Measurements from ENCODE around the gene MRFAP1. TPM values are rescaled to one million over a fixed set of nuclear protein-coding genes. Genes with fewer than 3 reads are reported as not detected.

Gene MRFAP1
- total RNA-seq, 1 donor: 94.1 TPM

- H4K20me1 ChIP-seq (ENCODE audit: insufficient read depth, low read length): no peaks in the 10 kb centered on the region
- DNase-seq (ENCODE audit: insufficient read length, low spot score, missing footprints): no peak
- H3K4me1 ChIP-seq (ENCODE audit: insufficient read depth, low read length): no peaks in the 10 kb centered on the region
- H3K4me2 ChIP-seq (ENCODE audit: insufficient read depth, low read length): no peak overlapping the region
- no peak overlapping the region for H3K27ac ChIP-seq (ENCODE audit: low read depth, low read length)
- no peaks in the 10 kb centered on the region for H3K79me2 ChIP-seq (ENCODE audit: insufficient read depth, low read length)
- H2AFZ ChIP-seq (ENCODE audit: low read length): no peak overlapping the region
- H3K4me3 ChIP-seq (ENCODE audit: insufficient read depth, low read length): no peak overlapping the region
- no peaks in the 10 kb centered on the region for H3K27me3 ChIP-seq (ENCODE audit: insufficient read depth, low read length)
- no peaks in the 10 kb centered on the region for H3K9me3 ChIP-seq (ENCODE audit: low read depth, low read length)
- no peaks in the 10 kb centered on the region for H3K36me3 ChIP-seq (ENCODE audit: insufficient read depth, low read length)
- no peak for TF ChIP-seq CTCF (IDR thresholded peaks at IDR 0.05; ENCODE audit: extremely low read depth, low read depth, low read length)
Observed at GRCh38 chr4:6632125-6632524, 8.4 kb upstream of the MRFAP1 start.

- no peak overlapping the region for H3K4me3 ChIP-seq (ENCODE audit: insufficient read depth, low read length)
- H3K27me3 ChIP-seq (ENCODE audit: insufficient read depth, low read length): no peaks in the 10 kb centered on the region
- no peak overlapping the region for H3K27ac ChIP-seq (ENCODE audit: low read depth, low read length)
- no peak overlapping the region for H2AFZ ChIP-seq (ENCODE audit: low read length)
- TF ChIP-seq CTCF (IDR thresholded peaks at IDR 0.05; ENCODE audit: extremely low read depth, low read depth, low read length): no peak
- no peaks in the 10 kb centered on the region for H3K79me2 ChIP-seq (ENCODE audit: insufficient read depth, low read length)
- no peak overlapping the region for H3K4me2 ChIP-seq (ENCODE audit: insufficient read depth, low read length)
- no peaks in the 10 kb centered on the region for H3K36me3 ChIP-seq (ENCODE audit: insufficient read depth, low read length)
- H4K20me1 ChIP-seq (ENCODE audit: insufficient read depth, low read length): no peaks in the 10 kb centered on the region
- no peak for DNase-seq (ENCODE audit: insufficient read length, low spot score, missing footprints)
- H3K4me1 ChIP-seq (ENCODE audit: insufficient read depth, low read length): no peaks in the 10 kb centered on the region
- no peaks in the 10 kb centered on the region for H3K9me3 ChIP-seq (ENCODE audit: low read depth, low read length)
Observed at GRCh38 chr4:6633091-6633906, 7.2 kb upstream of the MRFAP1 start.

GRCh38 chr4:6634746-6635145 lies 5.7 kb upstream of the MRFAP1 start:
- no peak for TF ChIP-seq CTCF (IDR thresholded peaks at IDR 0.05; ENCODE audit: extremely low read depth, low read depth, low read length)
- H3K79me2 ChIP-seq (ENCODE audit: insufficient read depth, low read length): no peaks in the 10 kb centered on the region

GRCh38 chr4:6639137-6639680 lies 1.3 kb upstream of the MRFAP1 start:
- H4K20me1 ChIP-seq (ENCODE audit: insufficient read depth, low read length): peaks cover 30% of the 10 kb centered on the region
- H3K27me3 ChIP-seq (ENCODE audit: insufficient read depth, low read length): no peaks in the 10 kb centered on the region
- TF ChIP-seq CTCF (IDR thresholded peaks at IDR 0.05; ENCODE audit: extremely low read depth, low read depth, low read length): no peak
- H3K36me3 ChIP-seq (ENCODE audit: insufficient read depth, low read length): peaks cover 15% of the 10 kb centered on the region
- no peak overlapping the region for H2AFZ ChIP-seq (ENCODE audit: low read length)
- no peak overlapping the region for H3K4me2 ChIP-seq (ENCODE audit: insufficient read depth, low read length)
- DNase-seq (ENCODE audit: insufficient read length, low spot score, missing footprints): no peak
- H3K79me2 ChIP-seq (ENCODE audit: insufficient read depth, low read length): peaks cover 31% of the 10 kb centered on the region
- no peaks in the 10 kb centered on the region for H3K9me3 ChIP-seq (ENCODE audit: low read depth, low read length)
- no peak overlapping the region for H3K27ac ChIP-seq (ENCODE audit: low read depth, low read length)
- peaks cover 12% of the 10 kb centered on the region for H3K4me1 ChIP-seq (ENCODE audit: insufficient read depth, low read length)
- no peak overlapping the region for H3K4me3 ChIP-seq (ENCODE audit: insufficient read depth, low read length)

More at GRCh38 chr4:6634746-6635145, 5.7 kb upstream of the MRFAP1 start:
- Histone ChIP-seq H3K4me1 (ENCODE audit: insufficient read depth, low read length) (peaks cover under 1% of the 10 kb centered on the region), H3K4me2 (ENCODE audit: insufficient read depth, low read length) (no peak overlapping the region), H3K36me3 (ENCODE audit: insufficient read depth, low read length) (no peaks in the 10 kb centered on the region), H4K20me1 (ENCODE audit: insufficient read depth, low read length) (no peaks in the 10 kb centered on the region), H2AFZ (ENCODE audit: low read length) (no peak overlapping the region), H3K27me3 (ENCODE audit: insufficient read depth, low read length) (no peaks in the 10 kb centered on the region), H3K4me3 (ENCODE audit: insufficient read depth, low read length) (no peak overlapping the region), H3K9me3 (ENCODE audit: low read depth, low read length) (no peaks in the 10 kb centered on the region), H3K27ac (ENCODE audit: low read depth, low read length) (no peak overlapping the region)
- DNase-seq (ENCODE audit: insufficient read length, low spot score, missing footprints): no peak

Data from osteoblast (primary cell).